Skeletal muscle satellite cell (primary cell): Measurements from ENCODE around the gene BEND7. TPM values are rescaled to one million over a fixed set of nuclear protein-coding genes. Genes with fewer than 3 reads are reported as not detected.

Experiments
- H3K27me3 ChIP-seq: 2 replicates; pipeline ENCODE4 v1.7.0; 2013; ENCODE audit warnings: low read length; ENCODE audit not compliant: control insufficient read depth, insufficient read depth
- H3K36me3 ChIP-seq: 2 replicates; pipeline ENCODE4 v1.7.0; 2013; ENCODE audit warnings: mild to moderate bottlenecking, control low read depth, low read length; ENCODE audit not compliant: insufficient read depth
- H3K4me1 ChIP-seq: 2 replicates; pipeline ENCODE4 v1.7.0; 2013; ENCODE audit warnings: low read length; ENCODE audit not compliant: control insufficient read depth, insufficient read depth
- H3K4me2 ChIP-seq: 2 replicates; pipeline ENCODE4 v1.7.0; 2013; ENCODE audit warnings: mild to moderate bottlenecking, low read length
- H3K4me3 ChIP-seq: 2 replicates; pipeline ENCODE4 v1.7.0; 2013; ENCODE audit warnings: low read length
- H3K9ac ChIP-seq: 2 replicates; pipeline ENCODE4 v1.7.0; 2013; ENCODE audit warnings: mild to moderate bottlenecking, low read depth, low read length, moderate library complexity
- H3K9me3 ChIP-seq: replicated peaks from 2 replicates; pipeline ENCODE4 v1.7.0; 2013; ENCODE audit warnings: mild to moderate bottlenecking, control low read depth, low read length
- small RNA-seq: library from RNA; depleted of rRNA; stranded (forward); fragments of <200 nt; gene quantifications from one replicate; pipeline ENCODE3, GENCODE V24; 2012

The BEND7 gene

DNA sequence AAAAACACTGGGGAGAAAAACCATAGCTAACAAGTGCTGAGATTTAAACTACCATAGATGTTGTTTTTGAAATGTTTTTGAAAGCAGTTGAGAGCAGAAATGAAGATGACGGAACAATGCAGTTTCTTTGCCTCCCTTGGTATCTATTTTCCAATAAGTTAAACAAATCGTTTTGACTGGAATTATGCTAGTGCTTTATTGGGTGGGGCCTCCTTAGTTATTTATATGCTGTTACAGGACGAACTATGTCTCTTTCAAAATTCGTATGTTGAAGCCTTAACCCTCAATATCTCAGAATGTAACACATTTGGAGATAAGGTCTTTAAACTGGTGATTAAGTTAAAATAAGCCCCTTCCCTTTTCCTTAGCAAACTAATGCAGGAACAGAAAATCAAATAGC lies 135.2 kb downstream of the BEND7 start:
- Histone ChIP-seq H3K9ac (no peak overlapping the region), H3K4me3 (no peak overlapping the region), H3K9me3 (no peaks in the 10 kb centered on the region), H3K27me3 (peaks cover 21% of the 10 kb centered on the region), H3K4me2 (no peak overlapping the region), H3K4me1 (no peaks in the 10 kb centered on the region), H3K36me3 (no peaks in the 10 kb centered on the region)

DNA sequence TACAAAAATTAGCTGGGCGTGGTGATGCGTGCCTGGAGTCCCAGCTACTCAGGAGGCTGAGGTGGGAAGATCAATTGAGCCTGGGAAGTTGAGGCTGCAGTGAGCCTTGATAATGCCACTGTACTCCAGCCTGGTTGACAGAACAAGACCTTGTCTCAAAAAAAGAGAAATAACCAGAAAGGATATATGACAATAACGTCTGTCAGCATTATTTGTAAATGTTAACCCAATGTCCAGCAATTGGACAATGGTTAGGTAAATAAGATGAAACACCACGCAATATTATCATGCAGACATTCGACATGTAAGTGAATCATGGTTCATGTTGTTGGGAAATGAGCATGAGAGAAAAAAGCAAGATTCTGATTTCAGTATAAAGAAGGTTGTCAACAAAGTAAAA lies 136.1 kb downstream of the BEND7 start:
- H3K36me3 ChIP-seq = no peaks in the 10 kb centered on the region
- H3K4me2 ChIP-seq = no peak overlapping the region
- H3K4me1 ChIP-seq = no peaks in the 10 kb centered on the region
- H3K27me3 ChIP-seq = peaks cover 21% of the 10 kb centered on the region
- H3K4me3 ChIP-seq = no peak overlapping the region
- H3K9me3 ChIP-seq = no peaks in the 10 kb centered on the region
- no peak overlapping the region for H3K9ac ChIP-seq

Small RNAs within 50 kb of the gene (small RNA-seq; reads per million reads assigned to genes)
- gene RF00019 = not detected
